AG04450 (cell line): ENCODE data around the gene BCAS1. TPM values are rescaled to one million over a fixed set of nuclear protein-coding genes. Genes with fewer than 3 reads are reported as not detected.

Source experiments
- CTCF ChIA-PET: fragments of 300-600, 350-600 bp; formaldehyde crosslinking; extraction: SDS; loops from one replicate; lab custom pipeline; 2022; ENCODE audit warnings: antibody characterized with exemption, inconsistent platforms; lab: Charles Lee
- POLR2A ChIA-PET: fragments of 350-600 bp; formaldehyde crosslinking; extraction: SDS; loops from one replicate; lab custom pipeline; 2021; ENCODE audit warnings: antibody characterized with exemption, inconsistent platforms; lab: Yijun Ruan, JAX
- DNase-seq: peaks from one replicate; pipeline ENCODE4 v3.0.0-alpha.2; 2011; ENCODE audit warnings: low read depth, low spot score
- H3K27ac ChIP-seq: one replicate; pipeline ENCODE4 v1.5.1; 2012; ENCODE audit warnings: low read depth, low read length, control low read depth
- H3K27me3 ChIP-seq: one replicate; pipeline ENCODE4 v1.6.0; 2012; ENCODE audit warnings: low read length; ENCODE audit not compliant: control insufficient read depth, insufficient read depth
- H3K4me3 ChIP-seq: 2 replicates; pipeline ENCODE4 v1.5.1; 2011; ENCODE audit warnings: mild to moderate bottlenecking, low read depth, low read length, control low read depth
- H3K9me3 ChIP-seq: 2 replicates; pipeline ENCODE4 v1.5.1; 2012; ENCODE audit warnings: low read length; ENCODE audit not compliant: control insufficient read depth, insufficient read depth
- polyA minus RNA-seq: library from RNA; depleted of rRNA, polyadenylated mRNA; stranded (reverse); fragments of >200 nt; gene quantifications from 2 replicates; pipeline ENCODE4 v1.2.3, GENCODE V29; 2011; rRNA and poly(A)+ RNA removed
- polyA plus RNA-seq: library from polyadenylated mRNA; depleted of rRNA; stranded (reverse); fragments of >200 nt; gene quantifications from 2 replicates; pipeline ENCODE4 v1.2.3, GENCODE V29; 2011; rRNA removed
- TF ChIP-seq, protein P1 (sequence below): IDR thresholded peaks from 2 replicates; pipeline ENCODE4 v1.5.1; 2011; ENCODE audit warnings: low read depth, low read length, control low read depth, inconsistent platforms

Gene BCAS1, protein sequence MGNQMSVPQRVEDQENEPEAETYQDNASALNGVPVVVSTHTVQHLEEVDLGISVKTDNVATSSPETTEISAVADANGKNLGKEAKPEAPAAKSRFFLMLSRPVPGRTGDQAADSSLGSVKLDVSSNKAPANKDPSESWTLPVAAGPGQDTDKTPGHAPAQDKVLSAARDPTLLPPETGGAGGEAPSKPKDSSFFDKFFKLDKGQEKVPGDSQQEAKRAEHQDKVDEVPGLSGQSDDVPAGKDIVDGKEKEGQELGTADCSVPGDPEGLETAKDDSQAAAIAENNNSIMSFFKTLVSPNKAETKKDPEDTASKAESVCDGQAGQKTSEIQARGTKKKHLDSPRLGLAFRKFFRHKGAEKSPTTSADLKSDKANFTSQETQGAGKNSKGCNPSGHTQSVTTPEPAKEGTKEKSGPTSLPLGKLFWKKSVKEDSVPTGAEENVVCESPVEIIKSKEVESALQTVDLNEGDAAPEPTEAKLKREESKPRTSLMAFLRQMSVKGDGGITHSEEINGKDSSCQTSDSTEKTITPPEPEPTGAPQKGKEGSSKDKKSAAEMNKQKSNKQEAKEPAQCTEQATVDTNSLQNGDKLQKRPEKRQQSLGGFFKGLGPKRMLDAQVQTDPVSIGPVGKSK
- polyA plus RNA-seq (not detected in 2 replicates), polyA minus RNA-seq (not detected in 2 replicates)

DNA sequence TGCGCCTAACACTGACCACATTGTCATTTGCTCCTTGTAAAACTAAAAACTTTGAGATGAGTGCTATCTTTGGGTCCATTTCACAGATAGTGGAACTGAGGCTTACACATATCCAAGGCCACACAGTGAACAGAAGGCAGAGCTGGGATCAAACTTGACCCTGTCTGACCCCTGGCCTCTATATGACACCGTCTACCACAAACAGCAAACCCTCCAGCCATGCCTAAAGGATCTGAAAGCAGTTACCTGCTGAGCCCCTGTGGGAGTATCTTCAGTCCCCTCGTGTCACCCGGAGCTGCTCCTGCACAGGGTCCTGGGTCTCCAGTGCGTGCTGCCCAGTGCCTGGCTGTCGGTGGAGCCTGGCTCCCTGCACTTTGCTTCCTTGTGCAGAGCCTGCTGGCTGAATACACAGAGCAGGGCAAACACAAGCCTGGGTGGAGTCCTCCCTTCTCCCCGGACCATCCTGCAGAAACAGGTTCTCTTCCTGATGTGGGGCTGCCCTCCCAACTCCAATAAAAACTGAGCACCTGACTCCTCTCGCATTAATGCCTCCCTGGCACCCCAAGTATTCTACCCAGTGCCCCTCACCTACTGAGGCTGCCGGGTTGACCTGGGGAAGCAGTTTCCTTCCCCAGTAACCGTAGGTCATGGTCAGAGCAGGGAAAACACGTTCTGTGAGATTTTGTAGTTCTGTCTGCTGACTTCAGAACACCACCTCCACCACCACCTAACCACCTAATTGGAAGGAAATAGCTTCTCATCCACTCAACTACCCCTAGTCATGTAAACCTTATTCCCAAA is at the start of gene BCAS1:
Gene BCAS1, minus strand, starts transcription at position 408 of the 801 bp plus-strand sequence. CDS start 11,876 bp downstream, outside the sequence.
- CTCF ChIA-PET: no interaction called here
- no peaks in the 10 kb centered on the region for H3K27me3 ChIP-seq
- TF ChIP-seq, protein P1, sequence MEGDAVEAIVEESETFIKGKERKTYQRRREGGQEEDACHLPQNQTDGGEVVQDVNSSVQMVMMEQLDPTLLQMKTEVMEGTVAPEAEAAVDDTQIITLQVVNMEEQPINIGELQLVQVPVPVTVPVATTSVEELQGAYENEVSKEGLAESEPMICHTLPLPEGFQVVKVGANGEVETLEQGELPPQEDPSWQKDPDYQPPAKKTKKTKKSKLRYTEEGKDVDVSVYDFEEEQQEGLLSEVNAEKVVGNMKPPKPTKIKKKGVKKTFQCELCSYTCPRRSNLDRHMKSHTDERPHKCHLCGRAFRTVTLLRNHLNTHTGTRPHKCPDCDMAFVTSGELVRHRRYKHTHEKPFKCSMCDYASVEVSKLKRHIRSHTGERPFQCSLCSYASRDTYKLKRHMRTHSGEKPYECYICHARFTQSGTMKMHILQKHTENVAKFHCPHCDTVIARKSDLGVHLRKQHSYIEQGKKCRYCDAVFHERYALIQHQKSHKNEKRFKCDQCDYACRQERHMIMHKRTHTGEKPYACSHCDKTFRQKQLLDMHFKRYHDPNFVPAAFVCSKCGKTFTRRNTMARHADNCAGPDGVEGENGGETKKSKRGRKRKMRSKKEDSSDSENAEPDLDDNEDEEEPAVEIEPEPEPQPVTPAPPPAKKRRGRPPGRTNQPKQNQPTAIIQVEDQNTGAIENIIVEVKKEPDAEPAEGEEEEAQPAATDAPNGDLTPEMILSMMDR: no peak

DNA sequence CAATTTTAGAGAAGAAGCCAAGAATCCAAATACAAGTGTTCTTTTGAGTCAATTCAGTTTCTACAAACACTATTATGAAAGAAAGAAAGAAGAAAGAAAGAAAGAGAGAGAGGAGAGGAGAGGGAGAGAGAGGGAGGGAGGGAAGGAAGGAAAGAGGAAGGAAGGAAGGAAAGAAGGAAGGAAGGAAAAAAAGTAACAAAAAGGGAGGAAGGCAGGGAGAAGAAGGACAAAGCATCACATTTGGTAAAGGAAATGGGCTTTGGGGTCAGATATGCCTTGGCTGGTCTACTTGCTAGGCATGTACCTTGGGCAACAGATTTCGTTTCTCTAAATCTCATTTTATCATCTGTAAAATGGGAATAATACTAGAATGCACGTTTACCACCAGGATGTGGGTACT is 49.4 kb upstream of the BCAS1 start:
- ChIA-PET POLR2A (no interaction called here), CTCF (interaction anchor here (2.2 kb wide), 1 partner anchor 80 kb away, joined by 7 read pairs; no protein-coding TSS in a partner anchor)
- no peak overlapping the region for H3K4me3 ChIP-seq
- H3K9me3 ChIP-seq: no peaks in the 10 kb centered on the region
- H3K27me3 ChIP-seq: no peaks in the 10 kb centered on the region
- TF ChIP-seq, protein P1: no peak
- DNase-seq: no peak
- H3K27ac ChIP-seq: no peak overlapping the region

More for the DNA sequence above, at the start of gene BCAS1:
- Histone ChIP-seq H3K27ac (no peak within 1 kb of the TSS), H3K4me3 (no peak within 1 kb of the TSS), H3K9me3 (no peaks in the 10 kb centered on the region)
- DNase-seq: no peak
- POLR2A ChIA-PET: no interaction called here

DNA sequence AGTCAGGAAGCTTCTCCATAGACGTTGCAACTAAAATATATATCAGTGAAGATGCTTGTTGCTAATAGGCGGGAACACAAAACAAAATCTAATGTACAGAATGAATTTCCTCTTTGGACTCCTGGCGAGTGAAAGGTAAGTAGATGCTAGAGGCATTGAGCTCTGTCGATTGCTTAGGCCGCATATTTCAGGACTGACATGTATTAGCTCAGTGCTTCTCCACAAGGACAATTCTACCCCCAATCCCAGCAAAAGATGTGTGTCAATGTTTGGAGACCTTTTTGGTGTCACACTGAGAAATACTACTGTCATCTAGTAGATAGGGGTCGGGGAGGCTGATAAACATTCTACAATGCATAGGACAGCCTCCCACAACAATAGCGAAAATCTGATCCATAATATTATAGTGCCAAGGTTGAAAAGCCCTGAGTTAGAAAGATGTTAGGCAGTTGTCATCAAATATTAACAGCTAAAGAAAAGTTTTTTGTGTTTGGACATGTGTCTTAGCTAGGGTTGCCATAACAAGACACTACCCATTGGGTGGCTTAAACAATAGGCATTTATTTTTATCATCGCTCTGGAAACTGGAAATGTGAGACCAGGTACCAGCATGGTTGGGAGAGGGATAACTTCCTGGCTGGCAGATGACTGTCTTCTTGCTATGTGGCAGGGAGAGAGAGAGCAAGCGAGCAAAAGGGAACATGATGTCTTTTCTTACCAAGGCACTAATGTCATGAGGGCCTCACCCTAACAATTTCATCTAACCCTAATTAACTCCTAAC is 48.0 kb upstream of the BCAS1 start:
- H3K27me3 ChIP-seq: no peaks in the 10 kb centered on the region
- H3K9me3 ChIP-seq: no peaks in the 10 kb centered on the region
- ChIA-PET POLR2A (no interaction called here), CTCF (interaction anchor here (1.0 to 1.3 kb wide), 3 partner anchors 15 to 81 kb away, joined by 3 to 9 read pairs (median 3); no protein-coding TSS in a partner anchor)
- no peak overlapping the region for H3K4me3 ChIP-seq
- H3K27ac ChIP-seq: no peak overlapping the region
- TF ChIP-seq, protein P1: no peak
- no peak for DNase-seq

DNA sequence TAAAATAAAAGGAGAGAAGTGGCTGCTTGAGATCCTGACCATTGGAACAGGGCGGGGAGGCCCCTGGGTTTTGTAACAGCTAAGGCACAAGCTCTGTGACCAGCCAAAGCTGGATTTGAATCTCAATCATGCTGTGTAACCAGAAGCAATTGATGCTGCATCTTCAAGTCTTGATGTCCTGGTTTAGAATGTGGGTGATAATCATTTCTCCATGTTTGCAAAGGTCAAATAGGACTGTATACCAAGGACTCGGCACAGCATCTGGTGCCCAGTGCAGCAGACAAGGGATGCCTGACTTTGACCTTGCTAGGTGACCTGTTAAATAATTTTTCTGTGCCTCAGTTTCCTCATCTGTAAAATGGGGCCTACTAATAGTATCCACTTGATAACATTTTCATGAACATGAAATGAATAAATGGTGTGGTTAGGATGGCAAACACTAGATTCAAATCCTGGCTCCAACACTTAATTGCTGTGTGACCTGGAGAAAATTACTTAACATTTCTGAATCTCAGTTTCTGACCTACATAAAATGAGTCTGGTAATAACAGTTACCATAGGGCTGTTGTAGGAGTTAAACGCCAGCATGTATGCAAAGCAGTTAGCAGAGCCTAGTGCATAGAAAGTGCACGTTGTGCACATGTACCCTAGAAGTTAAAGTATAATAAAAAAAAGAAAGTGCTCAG is 46.3 kb upstream of the BCAS1 start:
- POLR2A ChIA-PET: interaction anchor here (1.2 to 2.0 kb wide), 2 partner anchors 16 to 92 kb away, joined by 4 to 26 read pairs; partner anchors contain the start of gene PFDN4
- Histone ChIP-seq H3K27me3 (no peaks in the 10 kb centered on the region), H3K9me3 (no peaks in the 10 kb centered on the region), H3K27ac (no peak overlapping the region), H3K4me3 (no peak overlapping the region)
- no peak for DNase-seq
- TF ChIP-seq, protein P1: no peak
- CTCF ChIA-PET: interaction anchor here (1.6 kb wide), 1 partner anchor 10 kb away, joined by 7 read pairs; no protein-coding TSS in a partner anchor
